Measurements from ENCODE around the gene AP4M1.

Gene AP4M1

DNA sequence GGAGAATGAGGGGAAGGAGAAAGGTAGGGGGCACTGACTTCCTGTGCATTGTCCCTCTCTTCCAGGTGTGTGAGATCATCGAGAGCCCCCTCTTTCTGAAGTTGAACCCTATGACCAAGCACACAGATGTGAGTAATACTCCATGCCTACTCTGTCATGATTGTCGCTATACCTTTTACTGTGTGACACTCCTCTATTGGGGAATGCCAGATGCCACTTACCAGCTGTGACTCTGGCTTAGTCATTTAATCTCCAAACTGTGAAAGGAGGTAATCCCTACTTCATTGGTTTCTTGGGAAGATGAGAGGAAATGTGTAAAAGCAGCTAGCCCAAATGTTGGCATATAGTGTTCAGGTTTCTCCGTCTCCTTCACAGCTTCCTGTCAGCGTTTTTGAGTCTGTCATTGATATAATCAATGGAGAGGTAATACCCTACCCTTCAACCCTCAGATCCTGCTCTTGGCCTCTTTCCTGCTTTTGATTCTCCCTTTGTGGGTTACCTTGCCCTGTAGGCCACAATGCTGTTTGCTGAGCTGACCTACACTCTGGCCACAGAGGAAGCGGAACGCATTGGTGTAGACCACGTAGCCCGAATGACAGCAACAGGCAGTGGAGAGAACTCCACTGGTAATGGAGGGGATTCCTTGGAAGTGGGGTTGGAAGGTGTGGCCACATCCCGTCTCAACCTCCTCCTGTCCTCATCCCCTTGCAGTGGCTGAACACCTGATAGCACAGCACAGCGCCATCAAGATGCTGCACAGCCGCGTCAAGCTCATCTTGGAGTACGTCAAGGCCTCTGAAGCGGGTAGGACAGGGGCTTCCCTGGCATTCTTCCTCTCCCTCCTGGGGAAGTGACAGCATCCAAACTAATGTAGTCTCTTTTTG, 10.7 kb upstream of the AP4M1 start:
- TF ChIP-seq, protein P1, sequence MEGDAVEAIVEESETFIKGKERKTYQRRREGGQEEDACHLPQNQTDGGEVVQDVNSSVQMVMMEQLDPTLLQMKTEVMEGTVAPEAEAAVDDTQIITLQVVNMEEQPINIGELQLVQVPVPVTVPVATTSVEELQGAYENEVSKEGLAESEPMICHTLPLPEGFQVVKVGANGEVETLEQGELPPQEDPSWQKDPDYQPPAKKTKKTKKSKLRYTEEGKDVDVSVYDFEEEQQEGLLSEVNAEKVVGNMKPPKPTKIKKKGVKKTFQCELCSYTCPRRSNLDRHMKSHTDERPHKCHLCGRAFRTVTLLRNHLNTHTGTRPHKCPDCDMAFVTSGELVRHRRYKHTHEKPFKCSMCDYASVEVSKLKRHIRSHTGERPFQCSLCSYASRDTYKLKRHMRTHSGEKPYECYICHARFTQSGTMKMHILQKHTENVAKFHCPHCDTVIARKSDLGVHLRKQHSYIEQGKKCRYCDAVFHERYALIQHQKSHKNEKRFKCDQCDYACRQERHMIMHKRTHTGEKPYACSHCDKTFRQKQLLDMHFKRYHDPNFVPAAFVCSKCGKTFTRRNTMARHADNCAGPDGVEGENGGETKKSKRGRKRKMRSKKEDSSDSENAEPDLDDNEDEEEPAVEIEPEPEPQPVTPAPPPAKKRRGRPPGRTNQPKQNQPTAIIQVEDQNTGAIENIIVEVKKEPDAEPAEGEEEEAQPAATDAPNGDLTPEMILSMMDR (conservative IDR thresholded peaks at IDR 0.05; ENCODE audit: control insufficient read depth, insufficient read depth, low read depth, low read length), result no peak
- H3K4me3 ChIP-seq (ENCODE audit: control insufficient read depth, low read depth, low read length), result no peak overlapping the region

DNA sequence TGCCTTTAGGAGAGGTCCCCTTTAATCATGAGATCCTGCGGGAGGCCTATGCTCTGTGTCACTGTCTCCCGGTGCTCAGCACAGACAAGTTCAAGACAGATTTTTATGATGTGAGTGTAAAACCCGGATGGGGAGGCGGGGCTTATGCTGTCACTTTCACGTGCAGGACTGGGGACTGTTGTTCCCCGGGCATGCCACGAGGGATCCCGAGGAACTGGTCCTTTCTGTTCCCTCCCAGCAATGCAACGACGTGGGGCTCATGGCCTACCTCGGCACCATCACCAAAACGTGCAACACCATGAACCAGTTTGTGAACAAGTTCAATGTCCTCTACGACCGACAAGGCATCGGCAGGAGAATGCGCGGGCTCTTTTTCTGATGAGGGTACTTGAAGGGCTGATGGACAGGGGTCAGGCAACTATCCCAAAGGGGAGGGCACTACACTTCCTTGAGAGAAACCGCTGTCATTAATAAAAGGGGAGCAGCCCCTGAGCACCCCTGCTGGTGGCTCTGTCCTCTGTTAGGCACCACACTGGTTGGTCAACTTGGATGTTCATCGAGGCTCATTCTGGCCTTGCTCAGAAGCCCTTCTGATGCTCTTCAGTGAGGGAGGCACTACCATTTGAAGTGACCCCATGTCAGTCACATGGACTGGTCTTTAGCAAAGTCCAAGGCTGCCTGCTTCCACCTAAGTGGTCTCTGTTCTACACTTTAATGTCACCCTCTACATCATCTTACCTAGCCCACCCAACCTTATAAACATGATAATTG, 9.8 kb upstream of the AP4M1 start:
- H3K4me3 ChIP-seq (ENCODE audit: control insufficient read depth, low read depth, low read length), result no peak overlapping the region
- no peak for DNase-seq (ENCODE audit: low read depth)
- TF ChIP-seq, protein P1 (conservative IDR thresholded peaks at IDR 0.05; ENCODE audit: control insufficient read depth, insufficient read depth, low read depth, low read length), result peak; percentile 8

More for the DNA sequence above, 10.7 kb upstream of the AP4M1 start:
- DNase-seq (ENCODE audit: low read depth), result no peak

DNA sequence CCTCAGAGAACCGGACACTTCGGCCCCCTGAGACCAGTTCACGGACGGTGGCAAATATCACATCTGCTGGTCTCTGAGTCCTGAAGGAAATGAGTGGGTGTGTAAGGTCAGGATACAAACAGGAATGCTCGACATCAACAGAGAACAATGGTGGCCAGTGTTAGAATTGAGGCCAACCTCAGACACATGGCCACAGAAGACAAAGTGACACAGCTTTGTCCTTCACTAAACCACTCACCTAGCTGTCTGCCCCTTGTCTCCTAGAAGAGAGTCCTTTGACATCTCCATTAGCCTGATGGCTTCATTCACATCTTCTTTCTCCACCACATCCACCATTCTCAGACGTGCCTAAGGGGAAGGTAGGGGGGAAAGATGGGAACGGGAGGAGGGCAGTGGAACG, 8.4 kb upstream of the AP4M1 start:
- no peak overlapping the region for H3K4me3 ChIP-seq (ENCODE audit: control insufficient read depth, low read depth, low read length)
- no peak for DNase-seq (ENCODE audit: low read depth)
- TF ChIP-seq, protein P1 (conservative IDR thresholded peaks at IDR 0.05; ENCODE audit: control insufficient read depth, insufficient read depth, low read depth, low read length), result no peak

DNA sequence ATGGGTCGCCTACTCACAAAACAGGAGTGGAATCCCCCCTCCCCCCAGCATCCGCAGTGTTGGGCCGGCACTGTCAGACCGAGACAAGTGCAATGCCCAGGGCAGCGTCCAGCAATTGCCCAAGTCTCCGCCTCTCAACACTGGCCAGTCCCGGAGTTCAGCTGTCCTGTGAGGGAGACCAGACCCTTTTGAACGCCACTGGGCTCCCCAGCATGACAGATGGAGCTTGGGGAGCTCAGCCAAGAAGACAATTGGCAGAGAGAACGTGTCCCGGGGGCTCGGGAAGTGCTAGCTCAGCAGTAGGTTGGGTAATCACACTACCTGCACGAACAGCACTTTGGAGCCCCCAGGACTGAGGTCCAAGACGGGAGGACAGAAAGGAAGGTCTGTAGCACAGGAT, 7.9 kb upstream of the AP4M1 start:
- TF ChIP-seq, protein P1 (conservative IDR thresholded peaks at IDR 0.05; ENCODE audit: control insufficient read depth, insufficient read depth, low read depth, low read length), result no peak
- no peak for DNase-seq (ENCODE audit: low read depth)
- H3K4me3 ChIP-seq (ENCODE audit: control insufficient read depth, low read depth, low read length), result no peak overlapping the region

DNA sequence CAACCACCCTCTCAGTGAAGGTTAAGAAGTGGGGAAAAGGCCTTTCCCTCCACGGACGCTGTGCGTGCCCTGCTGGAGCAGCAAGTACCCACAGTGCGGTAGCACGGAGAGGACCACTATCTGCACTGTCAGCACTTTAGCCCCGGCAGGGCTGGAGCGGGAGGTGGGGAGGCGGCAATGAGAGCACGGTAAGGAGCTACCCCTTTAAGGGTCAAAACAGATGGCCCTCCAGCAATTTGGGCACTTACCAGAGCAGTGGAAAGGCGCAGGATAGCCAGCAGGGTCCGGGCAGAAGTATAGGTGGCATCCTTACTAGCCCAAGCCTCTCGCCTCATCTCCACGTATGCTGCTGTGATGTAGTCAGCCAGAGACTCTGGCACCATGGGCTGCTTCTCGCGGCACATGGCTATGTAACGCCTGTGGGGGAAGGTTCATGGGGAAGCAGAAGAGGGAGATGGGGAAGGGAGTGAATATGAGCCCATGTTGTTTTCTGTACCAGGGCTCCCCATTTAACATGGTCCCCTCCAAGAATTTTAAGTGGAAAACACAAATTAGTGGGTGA, 7.4 kb upstream of the AP4M1 start:
- DNase-seq (ENCODE audit: low read depth), result no peak
- TF ChIP-seq, protein P1 (conservative IDR thresholded peaks at IDR 0.05; ENCODE audit: control insufficient read depth, insufficient read depth, low read depth, low read length), result no peak
- no peak overlapping the region for H3K4me3 ChIP-seq (ENCODE audit: control insufficient read depth, low read depth, low read length)

DNA sequence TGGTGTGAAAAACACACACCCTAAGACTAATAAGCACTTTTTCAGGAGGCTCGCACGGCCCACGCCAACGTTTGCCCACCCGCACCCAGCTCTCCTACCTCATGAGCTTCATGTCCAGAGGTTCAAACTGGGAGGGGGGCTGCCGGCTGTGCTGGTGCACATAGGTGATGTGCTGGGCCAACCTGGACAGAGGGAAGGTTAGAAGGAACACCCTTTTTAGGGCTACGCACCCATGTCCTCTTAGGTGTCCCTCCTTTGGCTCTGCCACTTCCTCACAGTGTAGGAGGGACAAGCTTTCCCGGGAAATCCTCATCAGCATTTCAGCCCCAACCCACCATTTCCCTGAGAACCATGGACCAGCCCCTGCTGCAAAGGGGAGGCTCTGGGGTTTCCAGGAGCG, 6.2 kb upstream of the AP4M1 start:
- no peak for DNase-seq (ENCODE audit: low read depth)
- no peak overlapping the region for H3K4me3 ChIP-seq (ENCODE audit: control insufficient read depth, low read depth, low read length)
- TF ChIP-seq, protein P1 (conservative IDR thresholded peaks at IDR 0.05; ENCODE audit: control insufficient read depth, insufficient read depth, low read depth, low read length), result no peak
